ENCODE data around the gene TRPC4AP.

The TRPC4AP gene

DNA sequence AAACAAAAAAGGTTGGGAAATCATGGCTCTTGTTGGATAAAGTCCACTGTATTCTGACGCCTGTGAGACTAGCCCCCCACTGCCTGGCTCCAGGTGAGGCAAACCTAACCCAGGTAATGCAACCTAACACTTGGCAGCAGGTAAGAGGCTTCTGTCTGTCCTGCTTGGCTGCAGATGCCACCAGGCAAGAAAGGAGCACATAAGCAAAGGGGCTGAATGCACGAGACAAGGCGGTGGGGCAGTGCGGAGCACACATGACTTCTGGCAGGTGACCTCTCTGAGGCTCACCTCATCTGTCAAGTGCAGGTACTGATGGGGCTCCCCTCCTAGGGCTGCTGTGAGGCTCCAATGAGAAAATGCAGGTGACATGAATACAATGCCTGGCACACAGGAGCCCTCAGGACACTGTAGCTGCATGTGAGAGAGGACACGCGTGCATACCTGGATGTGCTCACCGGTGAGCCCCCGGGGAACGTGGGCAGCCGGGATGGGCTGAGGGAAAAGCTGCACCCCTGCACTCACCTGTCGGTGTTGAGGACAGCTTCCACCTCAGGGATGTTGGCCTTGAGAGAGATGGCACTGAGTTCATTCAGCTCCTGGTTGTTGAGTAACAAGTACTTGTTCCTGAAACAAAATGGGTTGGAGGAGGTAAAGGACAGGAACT, 82.8 kb downstream of the TRPC4AP start:
- Mint-ChIP-seq H3K27me3 (no peaks in the 10 kb centered on the region), H3K9me3 (no peaks in the 10 kb centered on the region)
- CTCF ChIA-PET, result no interaction called here

DNA sequence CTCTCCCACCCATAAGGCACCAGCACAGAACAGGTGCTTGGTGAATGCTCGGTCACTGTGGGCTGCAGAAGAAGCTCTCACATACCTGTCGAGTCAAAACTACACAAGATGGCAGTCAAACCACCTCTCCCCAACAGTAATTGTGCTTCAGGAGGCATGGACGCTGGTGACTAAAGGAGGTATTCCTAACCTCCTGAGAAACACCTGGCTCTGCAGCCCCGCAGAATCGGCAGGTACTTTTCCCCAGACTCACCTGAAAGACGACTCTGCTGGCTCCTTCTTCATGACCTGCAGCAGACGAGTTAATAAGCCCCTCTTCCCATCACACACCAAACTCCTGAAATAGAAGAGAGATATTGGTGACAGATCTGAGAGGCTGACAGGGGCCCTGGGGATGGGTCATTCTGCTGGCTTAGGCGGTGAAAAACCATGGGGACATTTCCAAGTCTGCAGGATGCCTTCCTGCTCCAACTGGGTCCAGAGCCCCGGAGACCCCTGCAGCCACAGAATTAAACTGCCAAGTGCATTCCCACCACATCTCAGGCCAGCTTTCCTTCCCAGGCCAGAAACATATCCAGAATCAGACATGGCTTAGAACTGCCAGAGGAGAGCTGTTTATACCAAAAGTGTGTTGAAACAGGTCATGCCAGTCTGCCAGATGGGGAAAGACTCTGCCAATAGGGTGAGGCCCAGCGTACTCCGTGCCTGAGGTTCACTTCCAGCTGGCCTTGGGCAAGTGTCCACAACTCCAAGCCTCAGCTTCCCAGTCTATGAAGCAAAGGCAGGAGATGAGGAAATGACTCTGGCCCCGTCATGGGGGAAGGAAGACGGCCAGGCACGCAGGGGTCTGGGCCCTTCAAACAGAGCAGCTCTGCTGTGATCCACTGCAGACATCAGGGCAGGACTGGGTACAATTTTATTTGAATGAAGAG, 83.9 kb downstream of the TRPC4AP start:
- Mint-ChIP-seq H3K4me1 (peaks cover 4% of the 10 kb centered on the region), H3K27ac (no peak overlapping the region), H3K9me3 (no peaks in the 10 kb centered on the region), H3K36me3 (peaks cover 65% of the 10 kb centered on the region), H3K4me3 (no peak overlapping the region), H3K27me3 (no peaks in the 10 kb centered on the region)
- CTCF ChIA-PET, result no interaction called here
- no peak for DNase-seq

More for the DNA sequence above, 82.8 kb downstream of the TRPC4AP start:
- DNase-seq, result no peak
- peaks cover 4% of the 10 kb centered on the region for H3K4me1 Mint-ChIP-seq
- no peak overlapping the region for H3K27ac Mint-ChIP-seq
- peaks cover 66% of the 10 kb centered on the region for H3K36me3 Mint-ChIP-seq
- H3K4me3 Mint-ChIP-seq, result no peak overlapping the region

DNA sequence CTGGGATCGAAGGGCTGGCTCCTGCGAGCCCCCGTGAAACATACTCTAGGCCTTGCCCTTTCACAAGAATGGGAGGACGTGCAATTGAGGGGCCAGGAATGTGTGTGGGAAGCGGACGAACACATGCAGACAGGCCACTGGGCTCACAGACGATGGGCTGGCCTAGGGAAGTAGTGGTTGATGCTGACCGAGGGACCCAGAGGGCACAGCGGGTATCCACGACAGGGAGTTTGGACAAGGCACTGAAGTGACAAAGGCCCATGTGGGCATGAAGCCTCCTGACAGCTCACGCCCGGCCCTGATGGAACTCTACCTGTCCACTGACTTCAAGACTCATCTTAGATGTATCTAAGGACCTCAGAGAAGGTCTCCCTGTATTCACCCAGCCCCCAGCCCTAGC, 84.7 kb downstream of the TRPC4AP start:
- Mint-ChIP-seq H3K36me3 (peaks cover 62% of the 10 kb centered on the region), H3K4me3 (no peak overlapping the region), H3K27ac (no peak overlapping the region), H3K4me1 (peaks cover 4% of the 10 kb centered on the region), H3K9me3 (no peaks in the 10 kb centered on the region), H3K27me3 (no peaks in the 10 kb centered on the region)
- DNase-seq, result no peak
- CTCF ChIA-PET, result no interaction called here

DNA sequence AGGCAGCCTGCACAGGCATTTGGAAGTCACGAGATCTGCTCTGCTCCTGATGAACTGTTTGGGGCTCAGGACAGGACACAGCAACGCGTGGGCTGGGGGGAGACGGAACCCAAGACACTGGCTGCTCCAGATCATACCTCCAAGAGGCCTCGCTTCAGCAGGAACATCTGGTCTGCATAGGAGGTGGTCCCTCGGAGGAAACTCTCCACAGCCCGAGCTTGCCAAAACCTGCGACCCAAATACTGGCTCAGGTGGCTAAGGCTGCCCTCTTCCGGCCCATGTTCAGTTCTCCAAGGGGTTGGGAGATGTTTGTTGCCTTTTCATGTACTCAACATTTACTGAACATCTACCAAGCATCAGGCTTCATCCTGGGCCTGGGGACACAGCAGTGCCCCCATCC, 85.2 kb downstream of the TRPC4AP start:
- Mint-ChIP-seq H3K27ac (no peak overlapping the region), H3K36me3 (peaks cover 58% of the 10 kb centered on the region), H3K27me3 (no peaks in the 10 kb centered on the region), H3K9me3 (no peaks in the 10 kb centered on the region), H3K4me3 (no peak overlapping the region), H3K4me1 (peaks cover 4% of the 10 kb centered on the region)
- CTCF ChIA-PET, result no interaction called here
- DNase-seq, result no peak

DNA sequence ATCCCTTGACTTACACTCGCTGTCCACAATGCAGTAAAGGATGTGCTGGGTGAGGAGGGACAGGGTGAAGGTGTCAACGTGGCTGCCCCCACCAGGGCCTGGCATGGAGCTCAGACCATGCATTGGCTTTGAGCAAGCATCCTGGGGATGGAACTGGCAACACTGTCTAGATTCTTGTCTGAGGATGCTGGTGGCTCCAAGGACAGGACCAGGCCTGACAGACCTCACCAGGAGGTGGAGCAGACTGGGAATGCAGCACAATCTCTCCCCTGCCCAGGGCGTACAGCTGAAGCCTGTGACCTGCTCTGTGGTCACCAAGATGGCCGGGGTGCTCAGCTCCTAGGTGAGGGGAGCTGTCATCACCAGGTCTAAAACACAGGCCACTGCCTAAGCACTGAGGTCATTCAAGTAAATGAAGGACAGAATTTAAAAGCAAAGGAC, 86.1 kb downstream of the TRPC4AP start:
- peaks cover 53% of the 10 kb centered on the region for H3K36me3 Mint-ChIP-seq
- DNase-seq, result peak; percentile 10
- H3K27ac Mint-ChIP-seq, result no peak overlapping the region
- no peaks in the 10 kb centered on the region for H3K9me3 Mint-ChIP-seq
- H3K4me3 Mint-ChIP-seq, result no peak overlapping the region
- CTCF ChIA-PET, result interaction anchor here (0.6 kb wide), 1 partner anchor 257 kb away, joined by 3 read pairs; no protein-coding TSS in a partner anchor
- peaks cover 4% of the 10 kb centered on the region for H3K4me1 Mint-ChIP-seq
- no peaks in the 10 kb centered on the region for H3K27me3 Mint-ChIP-seq

DNA sequence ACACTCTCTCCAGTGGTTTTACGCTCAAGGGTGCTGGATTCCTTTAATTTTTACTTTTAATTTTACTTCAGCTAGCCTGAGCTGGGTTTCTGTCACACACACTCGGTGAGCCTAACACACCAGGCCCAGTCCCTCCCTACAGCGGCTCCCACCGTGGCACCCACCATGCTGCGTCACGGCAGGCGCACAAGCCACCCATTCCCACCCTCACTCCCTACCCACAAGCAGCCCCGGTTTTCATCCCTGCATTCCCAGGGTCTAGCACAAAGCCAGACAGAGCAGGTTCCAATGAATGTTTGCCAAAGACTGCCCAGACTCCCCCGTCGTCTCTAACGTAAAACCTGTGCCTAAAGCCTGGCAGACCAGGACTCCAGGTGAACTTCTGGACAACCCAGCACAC, 86.6 kb downstream of the TRPC4AP start:
- peaks cover 48% of the 10 kb centered on the region for H3K36me3 Mint-ChIP-seq
- H3K9me3 Mint-ChIP-seq, result no peaks in the 10 kb centered on the region
- CTCF ChIA-PET, result no interaction called here
- no peak overlapping the region for H3K27ac Mint-ChIP-seq
- H3K27me3 Mint-ChIP-seq, result no peaks in the 10 kb centered on the region
- no peak for DNase-seq
- peaks cover 4% of the 10 kb centered on the region for H3K4me1 Mint-ChIP-seq
- H3K4me3 Mint-ChIP-seq, result no peak overlapping the region

DNA sequence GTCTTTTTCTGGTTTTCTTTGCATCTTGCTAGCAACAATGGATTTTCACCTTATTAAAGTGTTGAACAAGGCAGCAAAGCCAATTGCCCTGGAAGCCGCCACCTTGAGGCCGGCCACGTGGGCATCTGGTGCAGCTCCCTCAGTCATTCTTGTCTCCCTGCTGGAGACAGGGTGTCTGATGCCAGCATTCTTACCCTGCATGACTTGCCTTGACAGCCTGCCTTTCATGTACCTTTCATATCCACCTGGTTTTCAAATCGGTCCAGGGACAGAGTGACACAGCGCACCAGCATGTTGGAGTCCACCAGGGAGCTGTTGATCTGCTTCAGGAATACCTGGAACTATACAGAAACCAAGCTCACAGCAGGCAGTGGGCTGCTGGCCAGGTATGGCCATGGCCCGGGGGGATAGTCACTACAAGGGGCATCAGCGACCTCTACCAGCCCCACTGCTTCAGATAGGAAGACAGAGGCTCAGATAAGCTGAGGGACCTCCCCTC, 87.1 kb downstream of the TRPC4AP start:
- peaks cover 2% of the 10 kb centered on the region for H3K4me1 Mint-ChIP-seq
- DNase-seq, result peak; percentile 11

DNA sequence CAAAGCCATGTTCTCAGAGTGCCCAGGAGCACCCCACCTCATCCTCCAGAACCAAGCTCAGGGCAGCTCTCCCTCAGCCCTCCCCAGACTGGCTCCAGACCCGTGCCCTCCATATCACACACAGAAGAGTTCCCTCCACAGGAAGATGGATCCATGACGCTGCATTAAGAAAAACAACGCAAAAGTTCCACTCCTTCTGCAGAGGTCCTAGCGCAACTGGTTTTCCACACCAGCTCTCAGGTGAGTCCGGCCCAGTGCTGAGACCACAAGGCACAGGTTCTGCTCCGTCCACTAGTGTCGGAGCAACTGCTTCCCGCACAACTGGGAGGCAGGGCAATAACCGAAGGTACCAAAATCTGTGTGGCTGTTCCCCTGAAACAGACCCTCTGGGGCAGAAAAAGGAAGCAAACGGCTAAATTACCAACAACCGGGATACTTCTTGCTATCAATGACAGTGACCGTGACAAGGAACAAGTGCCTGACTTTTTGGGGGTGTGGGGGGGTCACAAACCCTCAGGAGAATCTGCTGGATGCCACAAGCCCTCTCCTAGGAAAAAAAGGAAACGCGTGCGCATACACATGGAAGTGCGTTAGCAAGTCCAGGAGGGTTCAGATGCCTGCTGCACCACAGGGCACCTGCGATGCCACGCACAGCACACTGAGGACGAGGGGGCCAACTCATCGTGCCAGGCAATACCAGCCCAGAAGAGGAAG, 87.7 kb downstream of the TRPC4AP start:
- Mint-ChIP-seq H3K9me3 (no peaks in the 10 kb centered on the region), H3K4me1 (no peaks in the 10 kb centered on the region), H3K36me3 (peaks cover 43% of the 10 kb centered on the region), H3K27me3 (no peaks in the 10 kb centered on the region), H3K27ac (no peak overlapping the region), H3K4me3 (no peak overlapping the region)
- CTCF ChIA-PET, result no interaction called here
- no peak for DNase-seq

More for the DNA sequence above, 87.1 kb downstream of the TRPC4AP start:
- Mint-ChIP-seq H3K27me3 (no peaks in the 10 kb centered on the region), H3K9me3 (no peaks in the 10 kb centered on the region), H3K4me3 (no peak overlapping the region), H3K27ac (no peak overlapping the region), H3K36me3 (peaks cover 48% of the 10 kb centered on the region)
- CTCF ChIA-PET, result no interaction called here

DNA sequence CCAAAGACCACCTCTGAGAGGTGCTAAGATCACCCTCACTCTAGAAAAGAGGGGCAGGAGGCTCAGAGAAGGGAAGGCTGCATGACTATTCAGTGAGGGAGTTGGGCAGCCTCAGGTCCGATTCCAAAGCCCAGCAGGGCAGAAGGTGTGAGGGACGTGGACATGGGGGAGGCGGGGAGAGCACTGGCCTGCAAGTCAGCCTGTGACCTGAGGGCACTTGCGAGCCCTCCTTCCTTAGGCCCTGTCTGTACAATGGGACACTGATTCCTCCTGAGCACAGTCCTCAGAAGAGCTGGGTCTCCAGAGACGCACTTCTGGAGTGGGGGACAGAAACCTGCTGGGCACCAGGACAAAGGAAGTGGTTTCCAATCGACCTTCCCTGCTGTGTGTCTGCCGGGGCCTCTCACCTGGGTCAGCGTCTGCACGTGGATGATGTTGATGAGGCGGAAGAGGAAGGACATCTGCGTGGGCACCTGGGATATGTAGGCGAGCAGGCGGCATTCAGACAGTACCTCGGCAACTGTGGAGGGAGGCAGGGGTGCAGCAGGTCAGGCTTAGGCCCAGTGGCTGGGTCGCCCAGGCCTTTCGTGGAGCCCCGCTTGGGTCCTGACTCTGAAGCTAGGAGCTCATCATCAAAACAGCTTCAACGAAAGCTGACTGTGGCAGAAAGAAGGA, 88.4 kb downstream of the TRPC4AP start:
- no peaks in the 10 kb centered on the region for H3K4me1 Mint-ChIP-seq
- H3K27me3 Mint-ChIP-seq, result no peaks in the 10 kb centered on the region
- CTCF ChIA-PET, result no interaction called here
- H3K4me3 Mint-ChIP-seq, result no peak overlapping the region
- no peak for DNase-seq
- no peaks in the 10 kb centered on the region for H3K9me3 Mint-ChIP-seq
- H3K27ac Mint-ChIP-seq, result no peak overlapping the region
- H3K36me3 Mint-ChIP-seq, result peaks cover 39% of the 10 kb centered on the region

DNA sequence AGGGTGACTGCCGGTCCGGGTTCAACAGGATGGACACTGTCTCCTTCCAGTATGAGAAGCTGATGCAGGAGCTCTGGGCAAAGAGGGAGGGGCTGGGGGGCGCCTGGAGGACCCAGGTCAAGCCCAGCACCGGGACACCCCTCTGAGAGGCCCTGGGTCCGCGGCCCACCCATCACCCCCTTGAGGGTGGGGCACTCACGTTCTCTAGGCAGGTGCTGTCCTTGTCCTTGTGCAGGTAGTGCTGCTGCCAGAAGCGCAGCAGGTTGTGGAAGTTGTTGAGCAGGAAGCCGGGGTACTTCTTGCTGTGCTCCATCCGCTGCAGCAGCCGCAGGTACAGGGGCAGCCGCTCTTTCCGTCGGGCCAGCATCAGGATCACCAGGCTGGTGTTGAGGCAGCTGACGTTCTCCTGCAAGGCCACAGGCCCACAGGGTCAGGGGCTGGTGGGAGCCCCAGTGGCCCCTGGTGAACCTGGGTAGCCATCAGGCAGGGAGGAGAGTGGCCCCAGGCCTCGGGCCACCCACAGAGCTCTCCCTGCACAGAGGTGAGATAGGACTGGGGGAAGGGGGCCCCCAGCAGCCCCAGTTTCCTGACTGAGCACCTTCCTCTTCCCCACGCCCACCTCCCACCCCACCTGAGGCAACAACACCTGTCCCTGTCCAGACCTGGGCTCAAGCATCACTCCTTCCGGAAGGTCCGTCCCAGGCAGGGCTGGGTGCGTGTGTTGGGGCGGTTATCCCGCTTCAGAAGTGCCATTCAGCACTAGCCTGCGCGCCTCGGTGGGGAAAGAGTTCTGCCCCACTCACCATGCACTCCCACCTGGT, 89.2 kb downstream of the TRPC4AP start:
- Mint-ChIP-seq H3K36me3 (peaks cover 38% of the 10 kb centered on the region), H3K4me3 (no peak overlapping the region), H3K4me1 (no peaks in the 10 kb centered on the region), H3K27me3 (no peaks in the 10 kb centered on the region), H3K27ac (no peak overlapping the region), H3K9me3 (no peaks in the 10 kb centered on the region)
- no peak for DNase-seq
- CTCF ChIA-PET, result interaction anchor here (0.6 to 1.3 kb wide), 4 partner anchors 127 to 524 kb away, joined by 3 to 4 read pairs (median 4); partner anchors contain the start of gene ACSS2

DNA sequence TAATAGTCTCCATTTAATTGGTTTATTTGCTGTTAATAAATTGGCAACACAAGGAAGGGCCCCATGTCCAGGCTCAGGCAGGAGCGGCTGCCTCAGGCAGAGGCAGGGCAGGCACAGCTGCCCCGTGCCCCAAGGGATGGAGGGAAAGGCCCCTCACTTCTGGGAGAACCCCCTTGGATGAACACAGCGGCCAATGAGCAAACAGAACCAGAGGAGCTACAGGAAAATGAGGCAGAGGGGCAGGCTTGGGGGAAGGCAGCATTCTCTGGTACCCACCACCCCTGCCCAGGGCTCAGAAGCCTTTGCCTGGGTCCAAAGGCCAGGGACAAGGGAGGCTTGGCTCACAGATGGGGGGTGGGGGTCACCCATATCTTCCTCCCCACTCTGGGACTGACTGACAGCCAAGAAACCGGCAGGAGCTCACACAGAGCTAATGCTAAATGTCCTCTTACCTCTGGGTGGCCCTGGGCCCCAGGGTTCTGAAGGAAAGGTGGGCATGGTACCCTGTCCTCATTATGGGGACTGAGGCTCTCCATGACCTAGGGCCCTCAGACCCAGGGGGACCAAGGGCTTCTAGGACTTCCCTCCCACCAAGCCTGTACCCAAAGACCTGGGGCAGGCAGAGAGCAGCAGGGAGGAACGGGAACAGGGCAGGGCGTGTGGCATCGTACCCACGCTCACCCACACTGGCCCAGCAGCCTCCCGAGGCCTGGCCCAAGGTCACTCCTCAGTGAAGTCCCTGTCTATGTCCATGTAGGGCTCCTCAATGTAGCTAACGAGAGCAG, 90.0 kb downstream of the TRPC4AP start:
- peaks cover 38% of the 10 kb centered on the region for H3K36me3 Mint-ChIP-seq
- CTCF ChIA-PET, result interaction anchor here (0.6 to 1.9 kb wide), 5 partner anchors 127 to 525 kb away, joined by 3 to 6 read pairs (median 4); partner anchors contain the start of gene ACSS2

DNA sequence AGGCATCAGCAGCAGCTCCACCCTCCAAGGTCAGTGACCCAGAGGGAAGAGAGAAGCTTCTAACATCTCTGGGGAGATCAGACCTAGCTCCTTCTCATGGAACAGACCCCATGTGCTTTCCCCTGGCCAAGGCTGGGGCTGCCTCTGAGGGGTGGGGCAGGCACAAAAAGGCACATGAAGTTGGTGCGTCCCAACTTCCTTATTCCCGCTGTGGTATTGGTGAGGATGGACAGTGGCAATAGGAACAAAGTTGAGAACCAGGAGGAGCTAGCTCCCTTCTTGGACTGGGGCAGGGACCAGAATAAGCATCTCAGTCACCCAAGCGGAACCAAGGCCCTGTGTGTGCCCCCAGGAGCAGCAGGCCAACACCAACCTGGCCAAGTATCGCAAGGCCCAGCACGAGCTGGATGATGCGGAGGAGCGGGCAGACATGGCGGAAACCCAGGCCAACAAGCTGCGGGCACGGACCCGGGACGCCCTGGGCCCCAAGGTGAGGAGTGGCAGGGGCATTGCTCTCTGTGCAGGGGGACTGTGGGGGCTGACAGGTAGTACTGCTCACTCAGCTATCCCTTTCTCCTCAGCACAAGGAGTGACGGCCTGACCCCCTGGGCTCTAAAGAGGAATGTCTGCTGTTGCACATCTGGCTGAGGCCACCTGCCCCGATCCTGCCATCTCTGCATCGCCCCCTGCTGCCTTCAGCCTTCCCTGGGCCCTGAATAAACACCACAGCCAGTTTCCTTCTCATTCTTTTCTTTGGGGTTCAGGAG, 90.8 kb downstream of the TRPC4AP start:
- no peaks in the 10 kb centered on the region for H3K4me1 Mint-ChIP-seq
- no peaks in the 10 kb centered on the region for H3K27me3 Mint-ChIP-seq
- peaks cover 38% of the 10 kb centered on the region for H3K36me3 Mint-ChIP-seq

More for the DNA sequence above, 90.0 kb downstream of the TRPC4AP start:
- no peak overlapping the region for H3K27ac Mint-ChIP-seq
- no peak for DNase-seq
- no peaks in the 10 kb centered on the region for H3K27me3 Mint-ChIP-seq
- no peaks in the 10 kb centered on the region for H3K9me3 Mint-ChIP-seq
- H3K4me1 Mint-ChIP-seq, result no peaks in the 10 kb centered on the region
- no peak overlapping the region for H3K4me3 Mint-ChIP-seq

More for the DNA sequence above, 90.8 kb downstream of the TRPC4AP start:
- Mint-ChIP-seq H3K27ac (no peak overlapping the region), H3K4me3 (no peak overlapping the region), H3K9me3 (no peaks in the 10 kb centered on the region)
- CTCF ChIA-PET, result interaction anchor here (1.5 to 1.9 kb wide), 2 partner anchors 167 to 169 kb away, joined by 6 to 7 read pairs; no protein-coding TSS in a partner anchor
- peak; percentile 36 for DNase-seq
